Cardiac fibroblast (primary cell): Measurements from ENCODE around the gene TMED1.
"Not testable (repeated sequence)": the region's sequence is repeated elsewhere in the genome, so short reads cannot be mapped to it uniquely, and the experiment has no call there.

Source experiments
- DNase-seq, 2 donors: peaks; one replicate each; pipeline versions ENCODE4 v3.0.0 to v3.0.0-alpha.2; 2010; ENCODE audit warnings: low read depth in 2 of 2
- H3K4me3 ChIP-seq, 2 donors: replicated peaks in 1 of 2; 1 replicate in 1 of 2; 2 replicates in 1 of 2; pipeline ENCODE4 v1.5.1; 2011; ENCODE audit warnings: low read depth in 2 of 2, low read length in 2 of 2, mild to moderate bottlenecking in 2 of 2, moderate library complexity in 1 of 2
- TF ChIP-seq, protein P1 (sequence below): IDR thresholded peaks from one replicate; pipeline ENCODE4 v1.5.1; 2011; ENCODE audit warnings: low read depth, mild to moderate bottlenecking, low read length, inconsistent platforms

Gene TMED1

DNA sequence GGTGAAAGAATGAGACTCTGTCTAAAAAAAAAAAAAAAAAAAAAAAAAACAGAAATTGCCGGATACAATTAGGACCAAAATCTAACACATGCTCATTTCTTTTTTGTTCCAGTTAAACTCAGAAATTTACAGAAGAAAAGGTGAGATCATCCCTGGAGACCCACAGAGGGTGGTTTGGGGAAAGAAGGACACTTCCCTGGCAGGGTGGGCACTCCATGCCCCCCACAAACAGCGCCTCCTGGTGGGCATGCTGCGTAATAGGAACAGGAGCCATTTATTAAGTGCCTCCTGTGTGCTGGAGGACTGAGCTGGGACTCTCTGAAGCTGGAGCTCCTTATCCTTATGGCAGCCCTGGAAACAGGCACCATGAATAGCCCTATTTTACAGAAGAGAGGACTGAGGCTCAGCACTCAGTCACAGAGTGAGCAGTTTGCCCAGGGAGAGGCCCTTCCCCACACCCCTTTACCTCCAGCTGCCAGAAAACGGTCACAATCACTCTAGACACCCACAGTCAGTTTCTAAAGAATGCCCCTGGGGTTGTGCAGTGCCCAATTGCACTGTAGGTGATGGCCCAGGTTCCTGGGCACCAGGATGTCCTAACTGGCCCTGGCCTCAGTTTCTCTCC lies 22.3 kb upstream of the TMED1 start:
- TF ChIP-seq, protein P1, sequence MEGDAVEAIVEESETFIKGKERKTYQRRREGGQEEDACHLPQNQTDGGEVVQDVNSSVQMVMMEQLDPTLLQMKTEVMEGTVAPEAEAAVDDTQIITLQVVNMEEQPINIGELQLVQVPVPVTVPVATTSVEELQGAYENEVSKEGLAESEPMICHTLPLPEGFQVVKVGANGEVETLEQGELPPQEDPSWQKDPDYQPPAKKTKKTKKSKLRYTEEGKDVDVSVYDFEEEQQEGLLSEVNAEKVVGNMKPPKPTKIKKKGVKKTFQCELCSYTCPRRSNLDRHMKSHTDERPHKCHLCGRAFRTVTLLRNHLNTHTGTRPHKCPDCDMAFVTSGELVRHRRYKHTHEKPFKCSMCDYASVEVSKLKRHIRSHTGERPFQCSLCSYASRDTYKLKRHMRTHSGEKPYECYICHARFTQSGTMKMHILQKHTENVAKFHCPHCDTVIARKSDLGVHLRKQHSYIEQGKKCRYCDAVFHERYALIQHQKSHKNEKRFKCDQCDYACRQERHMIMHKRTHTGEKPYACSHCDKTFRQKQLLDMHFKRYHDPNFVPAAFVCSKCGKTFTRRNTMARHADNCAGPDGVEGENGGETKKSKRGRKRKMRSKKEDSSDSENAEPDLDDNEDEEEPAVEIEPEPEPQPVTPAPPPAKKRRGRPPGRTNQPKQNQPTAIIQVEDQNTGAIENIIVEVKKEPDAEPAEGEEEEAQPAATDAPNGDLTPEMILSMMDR = peak; percentile 96
- peak; percentile 44 to 46 for DNase-seq
- no peak overlapping the region for H3K4me3 ChIP-seq

DNA sequence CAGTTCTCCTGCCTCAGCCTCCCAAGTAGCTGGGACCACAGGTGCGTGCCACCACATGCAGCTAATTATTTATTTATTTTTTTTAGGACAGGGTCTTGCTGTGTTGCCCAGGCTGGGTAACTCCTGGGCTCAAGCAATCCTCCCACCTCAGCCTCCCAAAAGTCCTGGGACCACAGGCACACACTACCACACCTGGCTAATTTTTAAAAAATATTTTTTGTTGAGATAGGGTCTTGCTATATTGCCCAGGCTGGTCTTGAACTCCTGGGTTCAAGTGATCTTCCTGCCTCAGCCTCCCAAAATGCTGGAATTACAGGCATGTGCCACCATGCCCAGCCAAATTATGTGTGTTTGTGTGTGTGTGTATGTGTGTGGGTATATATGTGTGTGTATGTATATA lies 20.9 kb upstream of the TMED1 start:
- H3K4me3 ChIP-seq, DNase-seq: not testable (repeated sequence)

DNA sequence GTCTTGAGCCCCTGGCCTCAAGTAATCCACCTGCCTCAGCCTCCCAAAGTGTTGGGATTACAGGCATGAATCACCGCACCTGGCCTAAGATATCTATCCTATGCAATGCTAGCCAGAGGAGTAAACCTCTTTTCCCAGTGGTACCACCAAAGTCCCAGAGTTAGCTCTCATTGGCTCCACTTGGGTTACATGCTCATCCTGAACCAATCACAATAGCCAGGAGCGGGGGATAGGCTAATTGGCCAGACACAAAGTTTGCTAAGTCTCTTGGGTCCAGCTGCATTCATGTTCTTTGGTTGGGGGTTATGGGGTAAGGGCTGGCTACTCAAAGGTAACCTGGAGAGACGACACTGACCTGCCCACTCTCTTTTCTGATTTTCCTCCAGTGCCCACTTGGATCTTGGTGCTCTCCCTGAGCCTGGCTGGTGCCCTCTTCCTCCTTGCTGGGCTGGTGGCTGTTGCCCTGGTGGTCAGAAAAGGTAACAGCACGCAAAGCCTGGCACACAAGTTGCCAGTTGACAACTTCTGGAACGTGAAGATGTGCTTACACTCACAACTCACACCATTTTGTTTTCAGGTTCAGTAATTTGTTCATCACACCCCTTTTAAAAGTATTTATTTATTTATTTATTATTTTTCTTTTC lies 20.0 kb upstream of the TMED1 start:
- DNase-seq = peak; percentile 25 to 28
- TF ChIP-seq, protein P1 = peak; percentile 67
- H3K4me3 ChIP-seq = no peak overlapping the region

DNA sequence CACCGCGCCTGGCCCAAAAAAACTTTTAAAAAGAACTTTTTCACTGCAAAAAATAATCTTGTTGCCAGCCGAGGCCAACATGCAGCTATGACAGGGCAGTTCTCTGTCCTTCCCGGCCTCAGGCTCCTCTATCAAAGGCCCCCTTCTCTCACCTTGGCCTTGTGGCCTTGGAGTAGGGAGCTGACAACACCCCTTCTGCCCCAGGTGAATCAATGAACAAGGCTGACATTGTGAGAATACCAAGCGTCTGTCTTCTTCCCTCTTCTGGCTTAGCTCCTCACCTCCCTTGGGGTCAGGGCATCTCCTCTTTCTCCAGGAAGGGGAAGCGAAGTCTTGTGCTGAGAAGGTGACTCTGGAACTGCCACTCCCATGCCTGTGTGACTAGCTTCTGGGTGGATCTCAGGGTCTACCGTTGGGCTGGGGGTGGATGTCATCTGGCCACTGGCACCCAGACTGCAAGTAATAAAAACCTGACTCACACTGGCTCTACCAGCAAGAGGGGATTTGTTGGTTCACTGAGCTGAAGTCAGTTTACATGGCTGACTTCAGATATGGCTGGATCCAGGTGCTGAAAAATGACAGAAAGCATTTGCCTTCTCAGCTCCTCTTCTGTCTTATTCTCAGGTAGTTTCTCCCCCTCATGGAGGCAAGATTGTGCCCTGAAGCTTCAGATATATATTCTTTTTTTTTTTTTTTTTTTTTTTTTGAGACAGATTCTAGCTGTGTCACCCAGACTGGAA lies 18.5 kb upstream of the TMED1 start:
- H3K4me3 ChIP-seq = no peak overlapping the region
- DNase-seq = no peak
- TF ChIP-seq, protein P1 = no peak

DNA sequence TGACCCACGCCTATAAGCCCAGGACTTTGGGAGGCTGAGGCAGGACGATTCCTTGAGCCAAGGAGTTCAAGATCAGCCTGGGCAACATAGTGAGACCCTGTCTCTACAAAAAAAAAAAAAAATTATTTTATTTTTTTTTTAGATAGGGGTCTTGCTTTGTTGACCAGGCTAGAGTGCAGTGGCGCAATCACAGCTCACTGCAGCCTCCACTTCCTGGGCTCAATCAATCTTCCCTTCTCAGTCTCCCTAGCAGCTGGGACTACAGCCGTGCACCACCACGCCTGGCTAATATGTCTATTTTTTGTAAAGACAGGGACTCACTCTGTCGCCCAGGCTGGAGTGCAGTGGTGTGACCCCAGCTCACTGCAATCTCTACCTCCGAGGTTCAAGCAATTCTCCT lies 16.9 kb upstream of the TMED1 start:
- no peak overlapping the region for H3K4me3 ChIP-seq
- DNase-seq = no peak
- TF ChIP-seq, protein P1 = no peak

DNA sequence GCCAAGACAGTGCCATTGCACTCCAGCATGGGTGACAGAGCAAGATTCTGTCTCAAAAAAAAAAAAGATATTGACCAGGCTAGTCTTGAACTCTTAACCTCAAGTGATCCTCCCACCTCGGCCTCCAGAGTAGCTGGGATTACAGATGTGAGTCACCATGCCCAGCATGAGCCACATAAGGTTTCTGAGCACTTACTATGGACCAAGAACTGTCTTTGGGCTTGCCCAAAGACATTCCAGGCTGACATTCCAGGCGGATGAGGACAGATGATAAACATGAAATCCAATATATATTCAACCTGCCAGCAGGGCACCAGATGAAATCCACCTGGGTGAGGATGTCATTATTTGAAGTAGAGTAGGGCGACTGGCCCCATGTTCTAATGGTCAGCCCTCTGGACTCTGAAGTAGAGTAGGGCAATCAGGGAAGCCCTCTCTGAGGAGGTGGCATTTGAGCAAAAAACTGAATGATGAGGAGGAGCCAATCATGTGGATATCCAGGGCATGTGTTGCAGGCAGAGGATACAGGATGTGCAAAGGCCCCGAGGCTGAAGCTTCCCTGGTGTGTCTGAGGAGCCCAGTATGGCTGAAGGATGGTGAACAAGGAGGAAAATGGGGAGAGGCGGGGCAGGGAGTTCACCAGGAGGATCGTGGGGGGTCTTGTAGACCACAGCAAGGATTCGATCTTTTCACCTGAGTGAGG lies 16.2 kb upstream of the TMED1 start:
- no peak overlapping the region for H3K4me3 ChIP-seq
- TF ChIP-seq, protein P1 = no peak
- DNase-seq = peak; percentile 56 to 61

DNA sequence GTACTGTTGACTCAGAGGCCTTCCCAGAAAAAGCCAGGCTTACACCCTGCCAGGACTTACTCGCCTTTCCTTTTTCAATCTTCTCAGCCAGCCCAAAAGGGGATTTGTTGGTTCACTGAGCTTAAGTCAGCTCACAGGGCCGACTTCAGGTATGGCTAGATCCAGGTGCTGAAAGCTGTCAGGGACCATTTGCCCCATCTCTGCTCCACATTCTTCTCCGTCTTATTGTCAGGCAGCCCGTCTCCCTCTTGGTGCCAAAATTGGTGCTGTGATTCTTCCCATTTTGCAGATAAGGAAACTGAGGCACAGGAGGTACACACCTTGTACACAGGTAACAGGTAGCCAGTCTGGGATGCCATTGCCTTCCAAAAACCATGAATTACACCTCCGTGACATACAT lies 14.6 kb upstream of the TMED1 start:
- DNase-seq = no peak
- no peak overlapping the region for H3K4me3 ChIP-seq
- TF ChIP-seq, protein P1 = no peak
